NB4 (cell line): Measurements from ENCODE around the gene RBMS1.
A peak's percentile ranks its signal among the peaks of the same experiment; 100 is the strongest.

ENCODE experiments used
- DNase-seq: peaks from one replicate; pipeline ENCODE4 v3.0.0; 2010; ENCODE audit warnings: low read depth
- H3K4me3 ChIP-seq: one replicate; pipeline ENCODE4 v1.5.1; 2011; ENCODE audit warnings: mild to moderate bottlenecking, low read depth, low read length, moderate library complexity
- CTCF ChIP-seq: IDR thresholded peaks from one replicate; pipeline ENCODE4 v1.5.1; 2012; ENCODE audit warnings: low read depth, low read length
- MAX ChIP-seq: IDR thresholded peaks from 2 replicates; pipeline ENCODE4 v1.6.1; 2011; ENCODE audit warnings: low read depth, low read length
- MYC ChIP-seq: IDR thresholded peaks from 2 replicates; pipeline ENCODE4 v1.6.1; 2011; ENCODE audit warnings: low read depth, low read length
- POLR2A ChIP-seq: IDR thresholded peaks from 2 replicates; pipeline ENCODE4 v1.6.1; 2011; ENCODE audit warnings: mild to moderate bottlenecking; ENCODE audit not compliant: insufficient read length; ENCODE audit errors: extremely low read depth

RBMS1 gene

GRCh38 chr2:160305081-160305750 lies 188.4 kb downstream of the RBMS1 start:
- no peak for DNase-seq
- no peak for TF ChIP-seq CTCF
- no peak for TF ChIP-seq MAX
- no peak for TF ChIP-seq POLR2A
- TF ChIP-seq MYC = no peak
- H3K4me3 ChIP-seq = no peak overlapping the region

- no peak for DNase-seq
- TF ChIP-seq MYC = no peak
- TF ChIP-seq MAX = no peak
- no peak for TF ChIP-seq POLR2A
- TF ChIP-seq CTCF = no peak
- H3K4me3 ChIP-seq = no peak overlapping the region
Measured at GRCh38 chr2:160303527-160303926, 190.1 kb downstream of the RBMS1 start.

- no peak overlapping the region for H3K4me3 ChIP-seq
- TF ChIP-seq MAX (no peak), CTCF (no peak), MYC (no peak), POLR2A (no peak)
- no peak for DNase-seq
Measured at GRCh38 chr2:160303076-160303475, 190.5 kb downstream of the RBMS1 start.

GRCh38 chr2:160301420-160301819 lies 192.2 kb downstream of the RBMS1 start:
- TF ChIP-seq CTCF = no peak
- no peak for TF ChIP-seq MAX
- TF ChIP-seq POLR2A = no peak
- TF ChIP-seq MYC = no peak
- DNase-seq = no peak
- no peak overlapping the region for H3K4me3 ChIP-seq

GRCh38 chr2:160300203-160300602 lies 193.4 kb downstream of the RBMS1 start:
- no peak overlapping the region for H3K4me3 ChIP-seq
- no peak for DNase-seq
- TF ChIP-seq MYC (no peak), POLR2A (no peak), CTCF (no peak), MAX (no peak)

- TF ChIP-seq MYC (no peak), CTCF (no peak), MAX (no peak), POLR2A (no peak)
- DNase-seq = peak; percentile 9
Measured at GRCh38 chr2:160299540-160299939, 194.1 kb downstream of the RBMS1 start.

More at GRCh38 chr2:160299540-160299939, 194.1 kb downstream of the RBMS1 start:
- no peak overlapping the region for H3K4me3 ChIP-seq
